Activated T-cell treated with anti-CD3 and anti-CD28 coated beads, Interleukin-2, amount 50 U/mL, for 1 hour (primary cell): ENCODE data around the gene CPLANE2.
"Not testable (repeated sequence)": the region's sequence is repeated elsewhere in the genome, so short reads cannot be mapped to it uniquely, and the experiment has no call there.

Experiments used
- DNase-seq: peaks from one replicate; pipeline ENCODE4 v3.0.0-alpha.2; 2020

Gene CPLANE2

DNA sequence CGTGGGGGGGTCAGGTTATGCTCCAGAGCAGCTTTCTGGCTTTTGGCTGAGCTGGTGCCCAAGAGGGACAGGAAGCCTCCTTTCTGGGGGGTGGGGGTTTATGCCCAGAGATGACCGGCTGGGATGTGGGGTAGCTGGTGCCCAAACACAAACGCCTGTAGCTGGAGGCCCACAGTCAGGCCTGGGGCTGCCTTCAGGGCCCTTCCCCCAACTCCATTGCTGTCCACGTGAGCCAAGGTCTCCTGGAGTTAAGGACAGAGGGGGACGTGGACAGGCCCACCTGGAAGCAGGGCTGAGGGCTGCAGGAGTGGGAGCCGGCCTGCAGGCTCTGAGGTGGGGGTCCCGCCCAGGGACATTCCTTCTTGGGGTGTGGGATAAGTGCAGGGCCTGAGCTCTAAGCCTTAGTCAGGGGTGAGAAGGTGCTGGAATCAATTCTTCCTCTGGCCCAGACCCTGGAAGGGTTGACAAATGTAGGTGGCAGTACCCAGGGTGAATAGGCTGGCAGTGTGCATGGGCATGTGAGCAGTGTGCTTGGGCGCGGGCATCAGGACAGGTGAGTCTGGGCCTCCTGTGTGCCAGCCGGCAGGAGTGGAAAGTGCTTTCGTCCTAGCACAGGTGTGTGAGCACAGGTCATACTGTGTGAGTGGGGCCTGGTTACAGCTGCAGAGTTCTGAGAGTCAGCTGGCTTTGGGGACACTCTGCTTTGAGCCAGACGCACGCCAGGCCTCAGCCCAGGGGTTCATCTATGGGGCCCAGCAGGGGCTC lies 6.8 kb downstream of the CPLANE2 start:
- DNase-seq, result no peak

GRCh38 chr1:16226490-16227179 lies 10.3 kb downstream of the CPLANE2 start:
- DNase-seq, result no peak

DNA sequence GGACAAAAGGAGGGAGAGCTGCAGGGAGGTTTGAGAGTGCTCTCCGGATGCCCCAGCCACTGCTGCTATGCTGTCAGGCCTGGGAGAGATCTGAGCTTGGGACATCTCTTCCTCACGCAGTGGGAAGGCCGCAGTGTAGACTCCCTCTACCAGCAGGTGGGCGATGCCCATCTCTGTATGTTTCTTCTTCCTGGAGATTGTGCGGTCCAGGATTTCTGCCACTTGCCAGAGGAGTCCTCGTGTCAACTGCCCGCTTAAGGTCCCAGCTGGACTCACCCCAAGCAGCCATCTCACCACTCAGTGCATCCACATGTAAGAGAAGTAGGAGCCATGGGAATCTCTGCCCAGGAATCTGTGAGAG lies 10.9 kb downstream of the CPLANE2 start:
- no peak for DNase-seq

DNA sequence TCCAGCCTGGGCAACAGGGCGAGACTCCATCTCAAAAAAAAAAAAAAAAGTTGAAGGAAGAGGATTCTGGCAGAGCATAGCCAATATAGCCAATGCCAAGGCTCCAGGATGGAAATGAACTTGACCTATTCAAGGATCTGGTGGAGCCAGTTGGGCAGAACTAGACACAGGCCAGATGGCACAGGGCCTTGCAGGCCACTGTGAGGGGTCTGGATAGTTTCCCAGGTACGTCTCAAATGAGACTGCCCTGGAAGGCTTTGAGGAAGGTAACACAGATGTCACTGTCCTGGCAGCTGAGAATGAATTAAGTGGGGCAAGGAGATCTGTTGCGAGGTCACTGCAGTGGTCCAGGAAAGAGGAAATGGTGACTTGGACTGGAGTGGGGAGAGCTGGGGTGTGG lies 12.5 kb downstream of the CPLANE2 start:
- DNase-seq, result no peak

- DNase-seq, result not testable (repeated sequence)
Measured at GRCh38 chr1:16222716-16223115, 14.3 kb downstream of the CPLANE2 start.

GRCh38 chr1:16221499-16221898 lies 15.5 kb downstream of the CPLANE2 start:
- DNase-seq, result no peak

GRCh38 chr1:16219968-16220500 lies 16.9 kb downstream of the CPLANE2 start:
- no peak for DNase-seq

- DNase-seq, result no peak
Measured at GRCh38 chr1:16218674-16219071, 18.3 kb downstream of the CPLANE2 start.

DNA sequence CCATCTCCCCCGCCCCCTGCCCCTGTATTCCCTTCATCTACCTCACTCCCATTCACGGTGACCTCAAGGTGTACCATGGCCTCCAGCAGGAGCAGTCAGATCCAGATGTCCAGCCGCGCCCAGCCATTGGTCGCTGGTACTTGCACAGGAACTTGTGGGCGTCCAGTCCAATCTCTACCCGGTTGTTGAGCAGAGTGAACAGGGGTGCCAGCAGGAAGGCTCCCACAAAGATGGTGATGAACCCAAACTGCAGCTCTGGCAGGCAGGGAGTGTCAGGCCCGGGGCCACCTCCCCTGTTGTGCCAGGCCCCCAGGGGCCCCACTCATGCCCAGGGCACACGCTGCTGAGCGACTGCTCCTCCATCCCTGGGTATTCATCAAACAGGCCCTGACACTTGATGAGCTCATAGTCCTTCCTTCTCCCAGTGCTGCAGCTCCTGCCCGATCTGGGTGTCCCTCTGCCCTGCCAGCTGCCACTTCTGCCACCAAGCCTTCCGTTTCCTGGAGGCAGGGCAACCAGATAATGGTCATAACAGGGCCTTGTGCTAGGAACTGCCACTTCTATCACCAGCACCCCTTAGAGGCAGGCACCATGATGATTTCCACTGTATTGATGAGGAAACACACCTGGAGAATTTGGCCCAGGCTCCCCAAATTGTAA lies 18.8 kb downstream of the CPLANE2 start:
- DNase-seq, result no peak

- DNase-seq, result peak; percentile 94
Measured at GRCh38 chr1:16217061-16217785, 19.8 kb downstream of the CPLANE2 start.

GRCh38 chr1:16215882-16216753 lies 20.9 kb downstream of the CPLANE2 start:
- peak; percentile 54 for DNase-seq

GRCh38 chr1:16215240-16215639 lies 21.7 kb downstream of the CPLANE2 start:
- DNase-seq, result not testable (repeated sequence)

DNA sequence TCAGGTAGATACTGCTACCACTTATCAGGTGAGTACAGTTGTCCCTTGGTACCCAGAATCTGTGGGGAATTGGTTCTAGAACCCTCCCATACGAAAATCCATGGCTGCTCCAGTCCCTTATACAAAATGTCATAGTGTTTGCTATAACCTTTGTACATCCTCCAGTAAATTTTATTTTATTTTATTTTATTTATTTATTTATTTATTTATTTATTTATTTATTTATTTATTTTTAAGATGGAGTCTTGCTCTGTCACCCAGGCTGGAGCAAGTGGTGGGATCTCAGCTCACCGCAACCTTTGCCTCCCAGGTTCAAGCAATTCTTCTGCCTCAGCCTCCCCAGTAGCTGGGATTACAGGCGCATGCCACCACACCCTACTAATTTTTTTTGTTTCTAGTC lies 23.4 kb downstream of the CPLANE2 start:
- not testable (repeated sequence) for DNase-seq

- DNase-seq, result no peak
Measured at GRCh38 chr1:16213013-16213412, 24.0 kb downstream of the CPLANE2 start.

DNA sequence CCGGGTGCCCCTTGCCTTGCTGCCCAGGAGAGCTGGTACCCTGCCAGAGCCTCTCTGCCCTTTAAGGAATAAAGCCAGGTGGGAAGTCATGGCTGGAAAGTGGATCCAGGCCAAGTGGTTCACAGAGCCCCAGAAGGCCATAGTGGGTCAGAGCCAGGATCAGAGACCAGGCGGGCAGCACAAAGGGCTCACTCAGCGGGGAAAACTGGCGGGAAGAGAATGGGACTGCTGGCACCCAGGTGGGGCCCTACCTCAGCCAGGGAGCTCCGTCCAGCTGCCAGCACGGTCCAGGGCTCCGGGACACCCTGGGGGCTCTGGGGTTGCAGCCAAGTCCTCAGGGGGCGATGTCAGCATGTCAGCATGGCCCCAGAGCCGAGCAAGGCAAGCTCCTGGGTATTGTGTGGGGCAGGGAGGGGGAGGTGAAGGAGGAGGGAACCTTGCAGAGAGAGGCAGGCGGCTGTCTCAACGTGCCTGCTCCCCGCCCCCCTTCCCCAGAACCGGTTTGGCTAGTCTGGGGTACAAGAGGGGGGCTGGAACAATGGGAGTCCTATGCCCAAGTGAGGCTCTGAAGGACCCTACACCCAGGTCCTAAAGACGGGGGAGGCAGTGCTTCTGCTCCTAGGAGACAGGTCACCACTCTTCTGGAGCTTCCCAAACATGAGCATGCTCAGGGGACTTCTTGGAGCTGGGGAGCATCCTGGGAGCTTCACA lies 24.6 kb downstream of the CPLANE2 start, which contains the start of gene ARHGEF19:
ARHGEF19 (minus strand) TSS at position 402 of the 711 bp plus-strand sequence. CDS start 3,598 bp downstream, outside the sequence.
- no peak for DNase-seq

DNA sequence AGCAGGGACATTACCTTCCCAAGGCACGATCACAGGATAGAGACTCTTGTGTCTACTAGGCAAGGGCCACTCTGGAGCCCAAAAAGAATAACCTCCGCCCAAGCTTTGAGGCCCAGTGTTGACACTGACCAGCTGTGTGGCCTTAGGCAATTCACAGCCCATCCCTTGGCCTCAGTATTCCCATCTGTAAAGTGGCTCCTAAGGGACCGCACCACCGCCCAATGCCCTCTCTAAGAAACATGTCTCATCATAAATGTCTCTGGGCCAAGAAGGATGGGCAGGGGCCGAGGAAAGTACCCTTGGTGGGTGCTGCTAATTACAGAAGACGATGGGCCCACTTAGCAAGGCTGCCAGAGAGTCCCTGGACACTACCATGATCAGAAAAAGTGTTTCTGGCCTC lies 25.2 kb downstream of the CPLANE2 start:
- DNase-seq, result no peak

GRCh38 chr1:16210581-16210980 lies 26.4 kb downstream of the CPLANE2 start:
- no peak for DNase-seq

GRCh38 chr1:16209847-16210407 lies 27.1 kb downstream of the CPLANE2 start:
- no peak for DNase-seq

GRCh38 chr1:16209132-16209846 lies 27.7 kb downstream of the CPLANE2 start:
- no peak for DNase-seq
